Measurements from ENCODE around the gene SCAPER.

SCAPER gene

GRCh38 chr15:76337696-76338485 is 567.2 kb downstream of the SCAPER start (continued):
- TF ChIP-seq SP3 (tag by site-specific recombination; IDR thresholded peaks at IDR 0.05) (no peak), ZSCAN23 (tag by site-specific recombination; IDR thresholded peaks at IDR 0.05) (no peak), ZNF24 (tag by site-specific recombination; IDR thresholded peaks at IDR 0.05) (no peak), ZBTB6 (tag by site-specific recombination; IDR thresholded peaks at IDR 0.05) (no peak), ZNF362 (tag by site-specific recombination; IDR thresholded peaks at IDR 0.05) (no peak), ZNF391 (tag by site-specific recombination; IDR thresholded peaks at IDR 0.05; ENCODE audit: borderline replicate concordance, low read depth) (no peak), ZNF792 (tag by site-specific recombination; IDR thresholded peaks at IDR 0.05) (no peak), ZNF654 (tag by site-specific recombination; IDR thresholded peaks at IDR 0.05; ENCODE audit: low read depth) (no peak)
- TF ChIP-seq, protein P1, sequence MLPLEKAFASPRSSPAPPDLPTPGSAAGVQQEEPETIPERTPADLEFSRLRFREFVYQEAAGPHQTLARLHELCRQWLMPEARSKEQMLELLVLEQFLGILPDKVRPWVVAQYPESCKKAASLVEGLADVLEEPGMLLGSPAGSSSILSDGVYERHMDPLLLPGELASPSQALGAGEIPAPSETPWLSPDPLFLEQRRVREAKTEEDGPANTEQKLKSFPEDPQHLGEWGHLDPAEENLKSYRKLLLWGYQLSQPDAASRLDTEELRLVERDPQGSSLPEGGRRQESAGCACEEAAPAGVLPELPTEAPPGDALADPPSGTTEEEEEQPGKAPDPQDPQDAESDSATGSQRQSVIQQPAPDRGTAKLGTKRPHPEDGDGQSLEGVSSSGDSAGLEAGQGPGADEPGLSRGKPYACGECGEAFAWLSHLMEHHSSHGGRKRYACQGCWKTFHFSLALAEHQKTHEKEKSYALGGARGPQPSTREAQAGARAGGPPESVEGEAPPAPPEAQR (tag by site-specific recombination; IDR thresholded peaks at IDR 0.05) = no peak
- TF ChIP-seq, protein P2, sequence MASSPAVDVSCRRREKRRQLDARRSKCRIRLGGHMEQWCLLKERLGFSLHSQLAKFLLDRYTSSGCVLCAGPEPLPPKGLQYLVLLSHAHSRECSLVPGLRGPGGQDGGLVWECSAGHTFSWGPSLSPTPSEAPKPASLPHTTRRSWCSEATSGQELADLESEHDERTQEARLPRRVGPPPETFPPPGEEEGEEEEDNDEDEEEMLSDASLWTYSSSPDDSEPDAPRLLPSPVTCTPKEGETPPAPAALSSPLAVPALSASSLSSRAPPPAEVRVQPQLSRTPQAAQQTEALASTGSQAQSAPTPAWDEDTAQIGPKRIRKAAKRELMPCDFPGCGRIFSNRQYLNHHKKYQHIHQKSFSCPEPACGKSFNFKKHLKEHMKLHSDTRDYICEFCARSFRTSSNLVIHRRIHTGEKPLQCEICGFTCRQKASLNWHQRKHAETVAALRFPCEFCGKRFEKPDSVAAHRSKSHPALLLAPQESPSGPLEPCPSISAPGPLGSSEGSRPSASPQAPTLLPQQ (tag by site-specific recombination; IDR thresholded peaks at IDR 0.05) = no peak

GRCh38 chr15:76337059-76337695 is 568.0 kb downstream of the SCAPER start:
- POLR2A ChIA-PET = interaction anchor here (0.5 to 4.3 kb wide), 28 partner anchors 10 to 830 kb away, joined by 3 to 134 read pairs (median 8); partner anchors contain the start of genes ETFA and RCN2
- H3K4me3 ChIP-seq (ENCODE audit: low read depth, low read length) = peak overlapping the region; percentile 78

More at GRCh38 chr15:76337059-76337695, 568.0 kb downstream of the SCAPER start:
- CTCF ChIA-PET = interaction anchor here (0.6 kb wide), 1 partner anchor 147 kb away, joined by 3 read pairs; no protein-coding TSS in a partner anchor
- H3K9me3 ChIP-seq (ENCODE audit: control insufficient read depth, insufficient read depth, low read depth, low read length) = no peaks in the 10 kb centered on the region
- TF ChIP-seq ZNF600 (tag by site-specific recombination; IDR thresholded peaks at IDR 0.05) (peak; percentile 92), PRDM6 (tag by site-specific recombination; IDR thresholded peaks at IDR 0.05) (peak; percentile 35; the same call in 1 of the 2 replicates), ZFHX2 (tag by site-specific recombination; conservative IDR thresholded peaks at IDR 0.05) (peak; percentile 45; the same call in 1 of the 2 replicates), OVOL3 (tag by site-specific recombination; IDR thresholded peaks at IDR 0.05) (peak; percentile 50; the same call in 1 of the 2 replicates), ZNF354C (tag by site-specific recombination; IDR thresholded peaks at IDR 0.05; ENCODE audit: borderline replicate concordance, low read depth) (no peak), KLF8 (tag by site-specific recombination; IDR thresholded peaks at IDR 0.05) (no peak), ZBTB17 (tag by site-specific recombination; IDR thresholded peaks at IDR 0.05) (peak; percentile 92), ZNF335 (tag by site-specific recombination; conservative IDR thresholded peaks at IDR 0.05) (peak; percentile 95)
- TF ChIP-seq, protein P3, sequence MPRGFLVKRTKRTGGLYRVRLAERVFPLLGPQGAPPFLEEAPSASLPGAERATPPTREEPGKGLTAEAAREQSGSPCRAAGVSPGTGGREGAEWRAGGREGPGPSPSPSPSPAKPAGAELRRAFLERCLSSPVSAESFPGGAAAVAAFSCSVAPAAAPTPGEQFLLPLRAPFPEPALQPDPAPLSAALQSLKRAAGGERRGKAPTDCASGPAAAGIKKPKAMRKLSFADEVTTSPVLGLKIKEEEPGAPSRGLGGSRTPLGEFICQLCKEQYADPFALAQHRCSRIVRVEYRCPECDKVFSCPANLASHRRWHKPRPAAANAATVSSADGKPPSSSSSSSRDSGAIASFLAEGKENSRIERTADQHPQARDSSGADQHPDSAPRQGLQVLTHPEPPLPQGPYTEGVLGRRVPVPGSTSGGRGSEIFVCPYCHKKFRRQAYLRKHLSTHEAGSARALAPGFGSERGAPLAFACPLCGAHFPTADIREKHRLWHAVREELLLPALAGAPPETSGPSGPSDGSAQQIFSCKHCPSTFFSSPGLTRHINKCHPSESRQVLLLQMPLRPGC (tag by site-specific recombination; IDR thresholded peaks at IDR 0.05) = peak; percentile 64; the same call in 1 of the 2 replicates
- TF ChIP-seq, protein P4, sequence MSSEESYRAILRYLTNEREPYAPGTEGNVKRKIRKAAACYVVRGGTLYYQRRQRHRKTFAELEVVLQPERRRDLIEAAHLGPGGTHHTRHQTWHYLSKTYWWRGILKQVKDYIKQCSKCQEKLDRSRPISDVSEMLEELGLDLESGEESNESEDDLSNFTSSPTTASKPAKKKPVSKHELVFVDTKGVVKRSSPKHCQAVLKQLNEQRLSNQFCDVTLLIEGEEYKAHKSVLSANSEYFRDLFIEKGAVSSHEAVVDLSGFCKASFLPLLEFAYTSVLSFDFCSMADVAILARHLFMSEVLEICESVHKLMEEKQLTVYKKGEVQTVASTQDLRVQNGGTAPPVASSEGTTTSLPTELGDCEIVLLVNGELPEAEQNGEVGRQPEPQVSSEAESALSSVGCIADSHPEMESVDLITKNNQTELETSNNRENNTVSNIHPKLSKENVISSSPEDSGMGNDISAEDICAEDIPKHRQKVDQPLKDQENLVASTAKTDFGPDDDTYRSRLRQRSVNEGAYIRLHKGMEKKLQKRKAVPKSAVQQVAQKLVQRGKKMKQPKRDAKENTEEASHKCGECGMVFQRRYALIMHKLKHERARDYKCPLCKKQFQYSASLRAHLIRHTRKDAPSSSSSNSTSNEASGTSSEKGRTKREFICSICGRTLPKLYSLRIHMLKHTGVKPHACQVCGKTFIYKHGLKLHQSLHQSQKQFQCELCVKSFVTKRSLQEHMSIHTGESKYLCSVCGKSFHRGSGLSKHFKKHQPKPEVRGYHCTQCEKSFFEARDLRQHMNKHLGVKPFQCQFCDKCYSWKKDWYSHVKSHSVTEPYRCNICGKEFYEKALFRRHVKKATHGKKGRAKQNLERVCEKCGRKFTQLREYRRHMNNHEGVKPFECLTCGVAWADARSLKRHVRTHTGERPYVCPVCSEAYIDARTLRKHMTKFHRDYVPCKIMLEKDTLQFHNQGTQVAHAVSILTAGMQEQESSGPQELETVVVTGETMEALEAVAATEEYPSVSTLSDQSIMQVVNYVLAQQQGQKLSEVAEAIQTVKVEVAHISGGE (tag by site-specific recombination; conservative IDR thresholded peaks at IDR 0.05; ENCODE audit: low read depth) = 0 out of 2 replicates have a peak, but pooled peaks have one; percentile 15
- peaks cover 3% of the 10 kb centered on the region; the same call in 1 of the 2 replicates for H3K4me1 ChIP-seq (ENCODE audit: control insufficient read depth, insufficient read depth, low read length)
- H3K36me3 ChIP-seq (ENCODE audit: control insufficient read depth in 2 of 2, insufficient read depth in 1 of 2, low read length in 2 of 2) = peaks cover 0 to 31% of the 10 kb centered on the region in 2 experiments; a peak in 1 of 3 replicates
- H3K27ac ChIP-seq (ENCODE audit: extremely low read depth, low read depth, low read length) = peak overlapping the region; percentile 96

Data from HEK293 (cell line).